MCF 10A (cell line): ENCODE data around the gene KCTD7. TPM values are rescaled to one million over a fixed set of nuclear protein-coding genes. Genes with fewer than 3 reads are reported as not detected.

ENCODE experiments used
- BruUV-seq: library from RNA; stranded (reverse); fragments of 400-500 nt; replicated peaks from 2 replicates; lab custom pipeline; 2021; lab: Mats Ljungman, UMichigan
- CTCF ChIA-PET: fragments of 300-600 bp; sonication (Branson Sonifier 250); formaldehyde crosslinking; extraction: SDS; loops from one replicate; lab custom pipeline; 2021; ENCODE audit warnings: antibody characterized with exemption, inconsistent platforms; lab: Yijun Ruan, JAX
- POLR2A ChIA-PET: fragments of 300-600, 350-650 bp; sonication (Branson Sonifier 250); formaldehyde crosslinking; extraction: SDS; loops from one replicate; lab custom pipeline; 2020; ENCODE audit warnings: antibody characterized with exemption, inconsistent platforms; lab: Yijun Ruan, JAX
- DNase-seq: peaks from one replicate; pipeline ENCODE4 v3.0.0-alpha.2; 2018; ENCODE audit not compliant: unreplicated experiment
- H3K27ac Mint-ChIP-seq: one replicate; pipeline ENCODE4 v1.8.0; 2022; ENCODE audit warnings: mild to moderate bottlenecking, low read depth, mixed read lengths; ENCODE audit not compliant: unreplicated experiment
- H3K27me3 Mint-ChIP-seq: one replicate; pipeline ENCODE4 v1.8.0; 2022; ENCODE audit warnings: mixed read lengths; ENCODE audit not compliant: insufficient read depth, unreplicated experiment
- H3K36me3 Mint-ChIP-seq: one replicate; pipeline ENCODE4 v1.8.0; 2022; ENCODE audit warnings: mild to moderate bottlenecking, moderate library complexity, mixed read lengths; ENCODE audit not compliant: insufficient read depth, unreplicated experiment
- H3K4me1 Mint-ChIP-seq: one replicate; pipeline ENCODE4 v1.8.0; 2022; ENCODE audit warnings: mixed read lengths; ENCODE audit not compliant: insufficient read depth, unreplicated experiment
- H3K4me3 Mint-ChIP-seq: one replicate; pipeline ENCODE4 v1.8.0; 2022; ENCODE audit warnings: mild to moderate bottlenecking, moderate library complexity, mixed read lengths; ENCODE audit not compliant: unreplicated experiment
- H3K9me3 Mint-ChIP-seq: one replicate; pipeline ENCODE4 v1.8.0; 2022; ENCODE audit warnings: mixed read lengths; ENCODE audit not compliant: unreplicated experiment
- CTCF ChIP-seq: fragments of 200-600 bp; IDR thresholded peaks from one replicate; pipeline ENCODE4 v1.8.0; 2022; ENCODE audit warnings: antibody characterized with exemption, mild to moderate bottlenecking; ENCODE audit not compliant: unreplicated experiment
- intact Hi-C: fragments of 100-400 bp; cut with micrococcal nuclease; formaldehyde crosslinking; loops from 2 replicates; pipeline ENCODE4 v1.14.1; 2022
- total RNA-seq: library from RNA; stranded (reverse); gene quantifications from 2 replicates; pipeline ENCODE4 v1.2.3, GENCODE V29; 2022

KCTD7 gene
- total RNA-seq, 1 experiment from 2014 or later, result 3.7 TPM

- TF ChIP-seq CTCF, result no peak
- Mint-ChIP-seq H3K9me3 (no peaks in the 10 kb centered on the region), H3K4me3 (no peak overlapping the region), H3K4me1 (no peaks in the 10 kb centered on the region), H3K27ac (no peak overlapping the region), H3K27me3 (no peaks in the 10 kb centered on the region), H3K36me3 (peaks cover 14% of the 10 kb centered on the region)
- no TSS peak for BruUV-seq
- no peak for DNase-seq
- intact Hi-C loops, result no loop called here
- ChIA-PET POLR2A (interaction anchor here (1.4 to 2.1 kb wide), 2 partner anchors 12 kb away, joined by 7 to 12 read pairs; no protein-coding TSS in a partner anchor), CTCF (no interaction called here)
Measured at GRCh38 chr7:66667023-66667728, 38.5 kb downstream of the KCTD7 start.

GRCh38 chr7:66668112-66668511 is 39.4 kb downstream of the KCTD7 start:
- Mint-ChIP-seq H3K4me1 (no peaks in the 10 kb centered on the region), H3K4me3 (no peak overlapping the region), H3K9me3 (no peaks in the 10 kb centered on the region), H3K27ac (no peak overlapping the region), H3K27me3 (no peaks in the 10 kb centered on the region), H3K36me3 (peaks cover 14% of the 10 kb centered on the region)
- intact Hi-C loops, result no loop called here
- no TSS peak for BruUV-seq
- no peak for DNase-seq
- POLR2A ChIA-PET, result interaction anchor here (2.1 kb wide), 1 partner anchor 13 kb away, joined by 12 read pairs; no protein-coding TSS in a partner anchor
- CTCF ChIA-PET, result interaction anchor here (0.6 kb wide), 1 partner anchor 100 kb away, joined by 3 read pairs; no protein-coding TSS in a partner anchor
- TF ChIP-seq CTCF, result no peak

- Mint-ChIP-seq H3K36me3 (peaks cover 12% of the 10 kb centered on the region), H3K4me1 (no peaks in the 10 kb centered on the region), H3K27ac (no peak overlapping the region), H3K9me3 (no peaks in the 10 kb centered on the region), H3K4me3 (no peak overlapping the region), H3K27me3 (no peaks in the 10 kb centered on the region)
- intact Hi-C loops, result no loop called here
- BruUV-seq, result no TSS peak
- CTCF ChIA-PET, result no interaction called here
- DNase-seq, result no peak
- no peak for TF ChIP-seq CTCF
- POLR2A ChIA-PET, result interaction anchor here (1.6 to 2.1 kb wide), 2 partner anchors 11 to 14 kb away, joined by 3 to 12 read pairs; no protein-coding TSS in a partner anchor
Measured at GRCh38 chr7:66668677-66669076, 40.0 kb downstream of the KCTD7 start.

GRCh38 chr7:66669088-66669487 is 40.4 kb downstream of the KCTD7 start:
- Mint-ChIP-seq H3K9me3 (no peaks in the 10 kb centered on the region), H3K27ac (no peak overlapping the region), H3K36me3 (peaks cover 8% of the 10 kb centered on the region), H3K4me1 (no peaks in the 10 kb centered on the region), H3K4me3 (no peak overlapping the region), H3K27me3 (no peaks in the 10 kb centered on the region)
- no peak for DNase-seq
- intact Hi-C loops, result no loop called here
- POLR2A ChIA-PET, result interaction anchor here (1.6 to 2.1 kb wide), 2 partner anchors 11 to 14 kb away, joined by 3 to 12 read pairs; no protein-coding TSS in a partner anchor
- BruUV-seq, result no TSS peak
- CTCF ChIA-PET, result interaction anchor here (1.4 kb wide), 1 partner anchor 13 kb away, joined by 4 read pairs; no protein-coding TSS in a partner anchor
- TF ChIP-seq CTCF, result no peak
